GM18505 (cell line): Measurements from ENCODE around the gene KIAA1755.

Source experiments
- ATAC-seq: cut with Tn5 transposase; IDR thresholded peaks from one replicate; pipeline ENCODE4 v1.9.1; 2021; ENCODE audit not compliant: unreplicated experiment
- POLR2A ChIP-seq: IDR thresholded peaks from 4 replicates; pipeline ENCODE4 v1.6.1; 2011; ENCODE audit warnings: borderline replicate concordance; ENCODE audit not compliant: insufficient read depth, insufficient read length; ENCODE audit errors: extremely low read depth

Gene KIAA1755

GRCh38 chr20:38170826-38171674, 89.5 kb downstream of the KIAA1755 start:
- ATAC-seq = no peak

DNA sequence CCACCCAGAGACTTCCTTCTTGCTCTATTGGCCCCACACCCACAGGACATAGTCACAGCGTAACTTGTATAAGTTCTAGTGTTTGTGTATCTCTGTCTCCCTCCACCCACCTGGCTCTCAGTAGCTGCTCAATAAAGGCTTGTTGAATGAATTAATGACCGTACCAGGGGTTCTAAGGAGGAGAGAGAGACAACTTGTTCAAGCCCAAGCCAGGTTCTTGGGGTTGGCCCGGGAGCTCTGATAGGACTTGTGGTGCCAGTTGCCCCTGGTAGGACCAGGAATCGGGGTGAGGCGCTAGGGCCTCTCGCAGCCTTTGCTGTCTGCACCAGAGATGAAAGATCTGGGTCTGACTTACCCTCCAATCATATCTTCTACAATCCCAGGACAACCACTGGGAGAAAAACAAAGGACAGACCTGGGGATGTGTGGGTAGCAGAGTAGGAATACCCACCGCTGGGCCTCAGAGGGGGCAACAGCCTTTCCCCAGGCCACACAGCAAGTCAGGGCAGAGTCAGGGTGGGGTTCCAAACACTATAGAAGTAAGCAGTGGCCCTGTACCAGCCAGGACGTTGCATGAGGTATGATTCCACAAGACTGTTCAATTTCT, 90.2 kb downstream of the KIAA1755 start:
- ATAC-seq = no peak
- TF ChIP-seq POLR2A = no peak

More at GRCh38 chr20:38170826-38171674, 89.5 kb downstream of the KIAA1755 start:
- TF ChIP-seq POLR2A = no peak

- ATAC-seq = no peak
Measured at GRCh38 chr20:38169636-38170193, 90.8 kb downstream of the KIAA1755 start.

GRCh38 chr20:38168791-38169589, 91.5 kb downstream of the KIAA1755 start:
- TF ChIP-seq POLR2A = no peak
- ATAC-seq = no peak

More at GRCh38 chr20:38169636-38170193, 90.8 kb downstream of the KIAA1755 start:
- no peak for TF ChIP-seq POLR2A

- TF ChIP-seq POLR2A = no peak
- ATAC-seq = no peak
Measured at GRCh38 chr20:38167851-38168760, 92.4 kb downstream of the KIAA1755 start.

DNA sequence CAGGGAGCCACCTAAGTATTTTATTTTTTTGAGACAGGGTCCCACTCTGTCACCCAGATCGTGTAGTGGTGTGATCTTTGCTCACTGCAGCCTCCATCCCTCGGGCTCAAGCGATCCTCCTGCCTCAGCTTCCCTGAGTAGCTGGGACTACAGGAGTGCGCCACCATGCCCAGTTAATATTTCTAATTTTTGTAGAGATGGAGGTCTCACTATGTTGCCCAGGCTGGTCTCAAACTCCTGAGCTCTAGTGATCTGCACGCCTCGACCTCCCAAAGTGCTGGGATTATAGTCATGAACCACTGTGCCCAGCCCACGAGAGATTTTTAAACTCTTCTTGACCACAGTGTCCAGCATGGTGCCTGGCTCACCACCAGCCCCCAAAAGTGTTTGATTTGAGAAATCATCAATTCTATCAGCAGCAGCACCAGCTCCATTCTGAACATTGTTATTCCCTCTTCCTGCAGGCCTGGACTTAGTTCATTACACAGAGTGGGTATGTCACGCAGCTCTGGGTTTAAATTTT, 93.1 kb downstream of the KIAA1755 start:
- ATAC-seq = no peak
- no peak for TF ChIP-seq POLR2A

GRCh38 chr20:38166703-38167233, 93.8 kb downstream of the KIAA1755 start:
- no peak for ATAC-seq

DNA sequence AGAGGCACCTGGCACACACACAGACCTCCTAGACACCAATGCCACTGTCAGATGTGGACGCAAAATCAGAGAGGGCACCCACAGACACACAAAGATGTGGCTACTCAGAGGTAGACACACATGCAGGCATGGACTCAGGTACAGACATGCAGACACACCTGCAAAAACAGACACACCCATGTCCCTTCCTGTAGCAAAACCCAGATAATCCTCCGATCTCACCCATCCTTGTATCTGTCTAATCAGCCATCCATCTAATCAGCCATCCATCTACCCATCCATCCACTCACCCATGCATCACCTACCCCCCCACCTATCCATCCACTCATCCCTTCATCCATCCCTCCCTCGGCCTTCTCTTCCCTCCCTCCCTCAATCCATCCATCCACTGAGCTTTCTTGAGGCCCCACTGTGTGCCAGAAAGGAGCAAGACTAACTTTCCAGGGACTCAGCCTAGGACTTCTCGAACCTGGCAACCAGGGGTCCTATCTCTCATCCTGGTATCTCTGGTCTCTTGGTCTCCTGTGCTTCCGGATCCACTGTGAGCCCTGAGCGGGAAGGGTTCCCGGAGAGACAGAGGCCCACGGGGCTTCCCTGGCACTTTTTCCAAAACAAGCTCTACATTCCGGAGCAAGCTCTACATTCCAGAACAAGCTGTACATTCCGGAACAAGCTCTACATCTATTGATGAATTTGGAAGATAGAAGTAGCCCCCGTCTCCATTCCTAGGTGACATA, 94.4 kb downstream of the KIAA1755 start:
- no peak for ATAC-seq
- TF ChIP-seq POLR2A = no peak

More at GRCh38 chr20:38166703-38167233, 93.8 kb downstream of the KIAA1755 start:
- TF ChIP-seq POLR2A = no peak

- ATAC-seq = no peak
- no peak for TF ChIP-seq POLR2A
Measured at GRCh38 chr20:38165089-38165965, 95.2 kb downstream of the KIAA1755 start, which contains the start of gene TGM2. TGM2 (minus strand) TSS chr20:38165270; CDS start chr20:38165198, 72 bp downstream.

- no peak for TF ChIP-seq POLR2A
- ATAC-seq = no peak
Measured at GRCh38 chr20:38164624-38165088, 95.9 kb downstream of the KIAA1755 start.
